HCT116 (cell line): ENCODE measurements around the gene CMIP. TPM values are rescaled to one million over a fixed set of nuclear protein-coding genes. Genes with fewer than 3 reads are reported as not detected.

Experiments
- ATAC-seq: fragments of 200-7000 bp; cut with Tn5 transposase; 2 replicates; pipeline ENCODE4 v1.9.1; 2020; ENCODE audit warnings: mild to moderate bottlenecking, moderate library complexity
- BruUV-seq: library from RNA; stranded (reverse); fragments of 400-500 nt; replicated peaks from 2 replicates; lab custom pipeline; 2021; lab: Mats Ljungman, UMichigan
- CTCF ChIA-PET: fragments of 300-600 bp; sonication (Branson Sonifier 250); formaldehyde crosslinking; loops from one replicate; lab custom pipeline; 2021; ENCODE audit warnings: antibody characterized with exemption; lab: Charles Lee
- POLR2A ChIA-PET: fragments of 300-600, 350-600 bp; sonication (Branson Sonifier 250); formaldehyde crosslinking; loops from one replicate; lab custom pipeline; 2021; ENCODE audit warnings: antibody characterized with exemption; lab: Charles Lee
- RAD21 ChIA-PET, 2 experiments: fragments of 300-600 bp; sonication (Branson Sonifier 250); formaldehyde crosslinking; loops; one replicate each; lab custom pipeline; 2023; ENCODE audit warnings: low total read pairs in 2 of 2; ENCODE audit not compliant: uncharacterized antibody in 2 of 2, unreplicated experiment in 2 of 2, low non-redundant PET in 1 of 2; lab: Charles Lee
- DNase-seq: peaks from one replicate; pipeline ENCODE4 v3.0.0-alpha.2; 2010; ENCODE audit warnings: low read depth, low spot score
- H2AFZ ChIP-seq: fragments of 200-600 bp; shearing (Covaris generic), sonication (generic); 2 replicates; pipeline ENCODE4 v1.6.1; 2017; ENCODE audit warnings: low read depth, mixed run types, mixed read lengths, antibody characterized with exemption, low read length; ENCODE audit not compliant: poor library complexity, severe bottlenecking
- H3K27ac ChIP-seq: 2 replicates; pipeline ENCODE4 v1.5.1; 2012; ENCODE audit warnings: low read depth, low read length
- H3K27me3 ChIP-seq: fragments of 200-600 bp; sonication (generic); 2 replicates; pipeline ENCODE4 v1.6.1; 2016; ENCODE audit warnings: mixed run types, low read length, mixed read lengths; ENCODE audit not compliant: insufficient read depth
- H3K36me3 ChIP-seq, 2 experiments: fragments of 200-500 bp in 1 of 2; fragments of 200-600 bp in 1 of 2; sonication (Bioruptor generic) in 1 of 2; sonication (generic) in 1 of 2; 2 replicates each; pipeline versions ENCODE4 v1.5.1 to v1.6.1; 2014 to 2016; ENCODE audit warnings: low read length in 2 of 2, inconsistent platforms in 1 of 2, mixed read lengths in 1 of 2, mixed run types in 1 of 2; ENCODE audit not compliant: insufficient read depth in 2 of 2, control insufficient read depth in 1 of 2
- H3K4me1 ChIP-seq, 2 experiments: fragments of 200-600 bp in 1 of 2; sonication (generic) in 1 of 2; 2 replicates each; pipeline versions ENCODE4 v1.5.1 to v1.6.1; 2012 to 2017; ENCODE audit warnings: low read length in 2 of 2, inconsistent platforms in 1 of 2, mild to moderate bottlenecking in 1 of 2, mixed read lengths in 1 of 2, mixed run types in 1 of 2, moderate library complexity in 1 of 2; ENCODE audit not compliant: insufficient read depth in 2 of 2, control insufficient read depth in 1 of 2
- H3K4me2 ChIP-seq: fragments of 200-600 bp; sonication (generic); 2 replicates; pipeline ENCODE4 v1.6.1; 2017; ENCODE audit warnings: mixed run types, low read length, mixed read lengths
- H3K4me3 ChIP-seq, 2 experiments: fragments of 200-600 bp in 1 of 2; sonication (generic) in 1 of 2; replicated peaks in 1 of 2; 2 replicates each; pipeline ENCODE4 v1.5.1; 2011 to 2016; ENCODE audit warnings: low read length in 2 of 2, control low read depth in 1 of 2, low read depth in 1 of 2, mild to moderate bottlenecking in 1 of 2, mixed read lengths in 1 of 2, mixed run types in 1 of 2
- H3K79me2 ChIP-seq: fragments of 200-600 bp; sonication (generic); 2 replicates; pipeline ENCODE4 v1.6.1; 2017; ENCODE audit warnings: mild to moderate bottlenecking, mixed run types, low read length, moderate library complexity, mixed read lengths; ENCODE audit not compliant: insufficient read depth
- H3K9ac ChIP-seq: fragments of 200-600 bp; sonication (generic); 2 replicates; pipeline ENCODE4 v1.6.1; 2016; ENCODE audit warnings: low read length, mixed read lengths
- H3K9me2 ChIP-seq: fragments of 200-600 bp; sonication (generic), shearing (Covaris generic); 2 replicates; pipeline ENCODE4 v1.6.1; 2017; ENCODE audit warnings: mixed run types, mild to moderate bottlenecking, moderate library complexity; ENCODE audit not compliant: insufficient read depth
- H3K9me3 ChIP-seq, 2 experiments: fragments of 200-500 bp in 1 of 2; fragments of 200-600 bp in 1 of 2; sonication (Bioruptor generic) in 1 of 2; sonication (generic) in 1 of 2; 2 replicates each; pipeline ENCODE4 v1.6.1; 2014 to 2017; ENCODE audit warnings: low read length in 2 of 2, mixed read lengths in 2 of 2, inconsistent platforms in 1 of 2, low read depth in 1 of 2, mild to moderate bottlenecking in 1 of 2, mixed run types in 1 of 2, moderate library complexity in 1 of 2; ENCODE audit not compliant: control insufficient read depth in 1 of 2, insufficient read depth in 1 of 2
- H4K20me1 ChIP-seq: fragments of 200-600 bp; sonication (generic), shearing (Covaris generic); 2 replicates; pipeline ENCODE4 v1.6.1; 2017; ENCODE audit warnings: mixed run types, mild to moderate bottlenecking, moderate library complexity; ENCODE audit not compliant: insufficient read depth
- EGR1 ChIP-seq: IDR thresholded peaks from 2 replicates; pipeline ENCODE4 v1.6.1; 2012; ENCODE audit warnings: low read depth
- ELF1 ChIP-seq: IDR thresholded peaks from 2 replicates; pipeline ENCODE4 v1.6.1; 2012; ENCODE audit warnings: low read depth, borderline replicate concordance
- EZH2phosphoT487 ChIP-seq: fragments of 200-600 bp; IDR thresholded peaks from 2 replicates; pipeline ENCODE4 v1.6.1; 2018; ENCODE audit warnings: antibody characterized with exemption, borderline replicate concordance
- JUND ChIP-seq: IDR thresholded peaks from 2 replicates; pipeline ENCODE4 v1.6.1; 2012
- POLR2AphosphoS5 ChIP-seq: IDR thresholded peaks from 2 replicates; pipeline ENCODE4 v1.6.1; 2011; ENCODE audit warnings: mild to moderate bottlenecking, low read depth, low read length, moderate library complexity
- RAD21 ChIP-seq: IDR thresholded peaks from 2 replicates; pipeline ENCODE4 v1.6.1; 2012; ENCODE audit warnings: low read depth, mild to moderate bottlenecking
- SP1 ChIP-seq: IDR thresholded peaks from 2 replicates; pipeline ENCODE4 v1.6.1; 2012; ENCODE audit warnings: low read depth
- ZBTB33 ChIP-seq: IDR thresholded peaks from 2 replicates; pipeline ENCODE4 v1.6.1; 2011; ENCODE audit warnings: mild to moderate bottlenecking, low read length, moderate library complexity; ENCODE audit not compliant: insufficient replicate concordance; ENCODE audit errors: extremely low read depth
- intact Hi-C: fragments of 100-400 bp; cut with micrococcal nuclease; formaldehyde crosslinking; loops from 2 replicates; pipeline ENCODE4 v1.10.0; 2022
- total RNA-seq: library from RNA; stranded (reverse); gene quantifications from one replicate; pipeline ENCODE4 v1.2.1, GENCODE V29; 2021; ENCODE audit not compliant: unreplicated experiment
- TF ChIP-seq, protein P1 (sequence below): IDR thresholded peaks from 2 replicates; pipeline ENCODE4 v1.6.1; 2012; ENCODE audit warnings: low read depth
- TF ChIP-seq, protein P2 (sequence below): IDR thresholded peaks from 2 replicates; pipeline ENCODE4 v1.6.1; 2012

The CMIP gene
- total RNA-seq, 1 experiment from 2014 or later: 64.6 TPM

DNA sequence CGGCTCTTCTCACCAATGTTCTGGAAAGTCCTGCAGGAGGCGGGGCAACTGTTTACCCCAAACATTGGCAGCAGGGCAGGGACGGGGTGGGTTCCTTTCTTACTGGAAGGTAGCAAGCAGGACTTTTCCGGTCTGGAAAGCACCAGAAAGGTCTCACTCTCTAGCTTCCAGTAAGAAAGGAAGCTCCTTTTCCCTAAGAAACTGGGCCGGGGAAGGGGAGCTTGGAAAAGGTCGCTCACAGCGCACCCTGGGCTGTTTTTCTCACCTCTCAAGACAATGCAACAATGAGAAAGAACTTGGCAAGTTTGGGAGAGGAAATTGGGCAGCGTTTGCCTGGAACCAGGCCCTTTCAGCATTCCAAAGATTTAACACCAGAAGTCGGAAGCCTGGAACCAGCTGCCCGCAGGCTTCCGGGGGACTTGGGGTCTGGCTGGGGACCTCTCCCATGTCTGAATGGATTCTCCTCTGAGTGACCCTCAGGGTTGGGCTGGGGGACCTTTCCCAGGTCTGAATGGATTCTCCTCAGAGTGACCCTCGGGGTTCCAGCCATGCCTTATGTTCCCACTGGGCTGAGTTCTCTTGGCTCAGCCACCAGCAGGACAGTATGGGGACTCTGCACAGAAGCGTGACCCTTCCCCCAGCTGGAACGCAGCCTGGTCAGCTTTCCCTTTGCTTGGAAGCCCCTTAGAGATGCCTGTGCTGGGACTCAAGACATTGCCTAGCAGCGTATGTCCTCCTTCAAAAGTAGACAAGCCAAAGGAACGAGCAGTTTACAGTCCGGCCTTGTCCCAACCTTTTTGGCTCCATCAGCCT lies 167.9 kb downstream of the CMIP start (continued):
- TF ChIP-seq, protein P1, sequence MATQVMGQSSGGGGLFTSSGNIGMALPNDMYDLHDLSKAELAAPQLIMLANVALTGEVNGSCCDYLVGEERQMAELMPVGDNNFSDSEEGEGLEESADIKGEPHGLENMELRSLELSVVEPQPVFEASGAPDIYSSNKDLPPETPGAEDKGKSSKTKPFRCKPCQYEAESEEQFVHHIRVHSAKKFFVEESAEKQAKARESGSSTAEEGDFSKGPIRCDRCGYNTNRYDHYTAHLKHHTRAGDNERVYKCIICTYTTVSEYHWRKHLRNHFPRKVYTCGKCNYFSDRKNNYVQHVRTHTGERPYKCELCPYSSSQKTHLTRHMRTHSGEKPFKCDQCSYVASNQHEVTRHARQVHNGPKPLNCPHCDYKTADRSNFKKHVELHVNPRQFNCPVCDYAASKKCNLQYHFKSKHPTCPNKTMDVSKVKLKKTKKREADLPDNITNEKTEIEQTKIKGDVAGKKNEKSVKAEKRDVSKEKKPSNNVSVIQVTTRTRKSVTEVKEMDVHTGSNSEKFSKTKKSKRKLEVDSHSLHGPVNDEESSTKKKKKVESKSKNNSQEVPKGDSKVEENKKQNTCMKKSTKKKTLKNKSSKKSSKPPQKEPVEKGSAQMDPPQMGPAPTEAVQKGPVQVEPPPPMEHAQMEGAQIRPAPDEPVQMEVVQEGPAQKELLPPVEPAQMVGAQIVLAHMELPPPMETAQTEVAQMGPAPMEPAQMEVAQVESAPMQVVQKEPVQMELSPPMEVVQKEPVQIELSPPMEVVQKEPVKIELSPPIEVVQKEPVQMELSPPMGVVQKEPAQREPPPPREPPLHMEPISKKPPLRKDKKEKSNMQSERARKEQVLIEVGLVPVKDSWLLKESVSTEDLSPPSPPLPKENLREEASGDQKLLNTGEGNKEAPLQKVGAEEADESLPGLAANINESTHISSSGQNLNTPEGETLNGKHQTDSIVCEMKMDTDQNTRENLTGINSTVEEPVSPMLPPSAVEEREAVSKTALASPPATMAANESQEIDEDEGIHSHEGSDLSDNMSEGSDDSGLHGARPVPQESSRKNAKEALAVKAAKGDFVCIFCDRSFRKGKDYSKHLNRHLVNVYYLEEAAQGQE: no peak
- TF ChIP-seq JUND: no peak
- TF ChIP-seq, protein P2, sequence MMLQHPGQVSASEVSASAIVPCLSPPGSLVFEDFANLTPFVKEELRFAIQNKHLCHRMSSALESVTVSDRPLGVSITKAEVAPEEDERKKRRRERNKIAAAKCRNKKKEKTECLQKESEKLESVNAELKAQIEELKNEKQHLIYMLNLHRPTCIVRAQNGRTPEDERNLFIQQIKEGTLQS: no peak
- TF ChIP-seq RAD21: no peak
- no peak for TF ChIP-seq EZH2phosphoT487
- no peak for TF ChIP-seq POLR2AphosphoS5

- Histone ChIP-seq H3K4me3 (no peak overlapping the region), H3K79me2 (peaks cover 59% of the 10 kb centered on the region; the same call in 1 of the 2 replicates), H4K20me1 (no peaks in the 10 kb centered on the region; the same call in 1 of the 2 replicates), H3K9me3 (no peaks in the 10 kb centered on the region), H3K4me2 (no peak overlapping the region), H3K9ac (no peak overlapping the region), H2AFZ (no peak overlapping the region), H3K27ac (no peak overlapping the region), H3K36me3 (peaks cover 0 to 7% of the 10 kb centered on the region in 2 experiments; a peak in 3 of 4 replicates), H3K27me3 (no peaks in the 10 kb centered on the region), H3K4me1 (peaks cover 10 to 27% of the 10 kb centered on the region in 2 experiments), H3K9me2 (no peaks in the 10 kb centered on the region)
- CTCF ChIA-PET: no interaction called here
- POLR2A ChIA-PET: no interaction called here
- BruUV-seq: no TSS peak
- RAD21 ChIA-PET: no interaction called here
- DNase-seq: no peak
- intact Hi-C loops: no loop called here
- TF ChIP-seq EGR1 (no peak), ELF1 (no peak), ZBTB33 (no peak), JUND (no peak), SP1 (no peak)
- TF ChIP-seq, protein P2: no peak
- TF ChIP-seq, all 23 proteins: peak for 0
- ATAC-seq: no peak
Observed at GRCh38 chr16:81614171-81614570, 169.6 kb downstream of the CMIP start.
